Measurements from ENCODE around the gene ZNF496. TPM values are rescaled to one million over a fixed set of nuclear protein-coding genes. Genes with fewer than 3 reads are reported as not detected.
"Not testable (repeated sequence)": the region's sequence is repeated elsewhere in the genome, so short reads cannot be mapped to it uniquely, and the experiment has no call there.

ZNF496 gene
- total and polyA plus RNA-seq, 5 donors from 2014 or later: 2.0 to 6.0 (median 3.7) TPM

GRCh38 chr1:247371801-247372259 is 40.2 kb upstream of the ZNF496 start:
- H3K4me1 ChIP-seq (ENCODE audit: control insufficient read depth, insufficient read depth, low read length, poor library complexity, severe bottlenecking): peaks cover 3% of the 10 kb centered on the region
- no peaks in the 10 kb centered on the region for H3K36me3 ChIP-seq (ENCODE audit: control insufficient read depth, insufficient read depth, low read length)
- Mint-ChIP-seq H3K27me3 (peaks cover 25% of the 10 kb centered on the region), H3K36me3 (no peaks in the 10 kb centered on the region), H3K4me3 (no peak overlapping the region), H3K4me1 (peaks cover 4 to 9% (median 5%) of the 10 kb centered on the region in 4 donors), H3K9me3 (peaks cover 0 to 1% (median 0%) of the 10 kb centered on the region in 7 donors), H3K27ac (no peak overlapping the region)
- ATAC-seq (ENCODE audit: low read depth in 2 of 2) (no peak), DNase-seq (no peak)
- H3K27me3 ChIP-seq (ENCODE audit: control insufficient read depth, insufficient read depth, low read length): no peaks in the 10 kb centered on the region
- no peak overlapping the region for H3K4me3 ChIP-seq (ENCODE audit: low read depth, low read length)
- no peaks in the 10 kb centered on the region for H3K9me3 ChIP-seq (ENCODE audit: control insufficient read depth in 2 of 2, low read length in 2 of 2)
- H3K27ac ChIP-seq (ENCODE audit: insufficient read depth, low read length, poor library complexity, severe bottlenecking): no peak overlapping the region

GRCh38 chr1:247370786-247371732 is 39.4 kb upstream of the ZNF496 start:
- Mint-ChIP-seq H3K36me3 (no peaks in the 10 kb centered on the region), H3K4me1 (peaks cover 4 to 9% (median 5%) of the 10 kb centered on the region in 4 donors), H3K4me3 (no peak overlapping the region), H3K27ac (no peak overlapping the region), H3K9me3 (peaks cover 0 to 1% (median 0%) of the 10 kb centered on the region in 7 donors), H3K27me3 (peaks cover 24% of the 10 kb centered on the region)
- DNase-seq (no peak), ATAC-seq (ENCODE audit: low read depth in 2 of 2) (no peak)
- H3K4me1 ChIP-seq (ENCODE audit: control insufficient read depth, insufficient read depth, low read length, poor library complexity, severe bottlenecking): peaks cover 3% of the 10 kb centered on the region
- H3K27ac ChIP-seq (ENCODE audit: insufficient read depth, low read length, poor library complexity, severe bottlenecking): no peak overlapping the region
- no peak overlapping the region for H3K4me3 ChIP-seq (ENCODE audit: low read depth, low read length)
- H3K9me3 ChIP-seq (ENCODE audit: control insufficient read depth in 2 of 2, low read length in 2 of 2): no peaks in the 10 kb centered on the region
- H3K27me3 ChIP-seq (ENCODE audit: control insufficient read depth, insufficient read depth, low read length): no peaks in the 10 kb centered on the region
- no peaks in the 10 kb centered on the region for H3K36me3 ChIP-seq (ENCODE audit: control insufficient read depth, insufficient read depth, low read length)

- no peak overlapping the region for H3K27ac Mint-ChIP-seq
- Histone ChIP-seq H3K27ac (ENCODE audit: insufficient read depth, low read length, poor library complexity, severe bottlenecking) (no peak overlapping the region), H3K4me3 (ENCODE audit: low read depth, low read length) (no peak overlapping the region), H3K9me3 (ENCODE audit: control insufficient read depth in 2 of 2, low read length in 2 of 2) (no peaks in the 10 kb centered on the region), H3K4me1 (ENCODE audit: control insufficient read depth, insufficient read depth, low read length, poor library complexity, severe bottlenecking) (peaks cover 3% of the 10 kb centered on the region), H3K36me3 (ENCODE audit: control insufficient read depth, insufficient read depth, low read length) (no peaks in the 10 kb centered on the region), H3K27me3 (ENCODE audit: control insufficient read depth, insufficient read depth, low read length) (no peaks in the 10 kb centered on the region)
- H3K4me3 Mint-ChIP-seq: no peak overlapping the region
- peaks cover 18% of the 10 kb centered on the region for H3K27me3 Mint-ChIP-seq
- H3K9me3 Mint-ChIP-seq: peaks cover 0 to 4% (median 0%) of the 10 kb centered on the region in 7 donors
- no peaks in the 10 kb centered on the region for H3K36me3 Mint-ChIP-seq
- DNase-seq (no peak), ATAC-seq (ENCODE audit: low read depth in 2 of 2) (no peak)
- peaks cover 0 to 4% (median 2%) of the 10 kb centered on the region in 4 donors for H3K4me1 Mint-ChIP-seq
Observed at GRCh38 chr1:247368490-247369145, 37.0 kb upstream of the ZNF496 start.

GRCh38 chr1:247367786-247368422 is 36.2 kb upstream of the ZNF496 start:
- peaks cover 16% of the 10 kb centered on the region for H3K27me3 Mint-ChIP-seq
- no peaks in the 10 kb centered on the region for H3K36me3 ChIP-seq (ENCODE audit: control insufficient read depth, insufficient read depth, low read length)

GRCh38 chr1:247366926-247367645 is 35.4 kb upstream of the ZNF496 start:
- Histone ChIP-seq H3K4me3 (ENCODE audit: low read depth, low read length) (no peak overlapping the region), H3K36me3 (ENCODE audit: control insufficient read depth, insufficient read depth, low read length) (no peaks in the 10 kb centered on the region), H3K9me3 (ENCODE audit: control insufficient read depth in 2 of 2, low read length in 2 of 2) (no peaks in the 10 kb centered on the region), H3K27ac (ENCODE audit: insufficient read depth, low read length, poor library complexity, severe bottlenecking) (no peak overlapping the region), H3K27me3 (ENCODE audit: control insufficient read depth, insufficient read depth, low read length) (no peaks in the 10 kb centered on the region), H3K4me1 (ENCODE audit: control insufficient read depth, insufficient read depth, low read length, poor library complexity, severe bottlenecking) (no peaks in the 10 kb centered on the region)
- Mint-ChIP-seq H3K4me3 (no peak overlapping the region), H3K27ac (no peak overlapping the region), H3K9me3 (peaks cover 0 to 6% (median 0%) of the 10 kb centered on the region in 7 donors), H3K4me1 (peaks cover 0 to 4% (median 0%) of the 10 kb centered on the region in 4 donors), H3K27me3 (peaks cover 14% of the 10 kb centered on the region), H3K36me3 (no peaks in the 10 kb centered on the region)
- no peak for DNase-seq
- no peak for ATAC-seq (ENCODE audit: low read depth in 2 of 2)

More at GRCh38 chr1:247367786-247368422, 36.2 kb upstream of the ZNF496 start:
- H3K27me3 ChIP-seq (ENCODE audit: control insufficient read depth, insufficient read depth, low read length): no peaks in the 10 kb centered on the region
- DNase-seq (no peak), ATAC-seq (ENCODE audit: low read depth in 2 of 2) (no peak)
- Mint-ChIP-seq H3K27ac (no peak overlapping the region), H3K4me1 (peaks cover 0 to 4% (median 2%) of the 10 kb centered on the region in 4 donors), H3K4me3 (no peak overlapping the region), H3K9me3 (peaks cover 0 to 6% (median 0%) of the 10 kb centered on the region in 7 donors), H3K36me3 (no peaks in the 10 kb centered on the region)
- H3K27ac ChIP-seq (ENCODE audit: insufficient read depth, low read length, poor library complexity, severe bottlenecking): no peak overlapping the region
- no peaks in the 10 kb centered on the region for H3K9me3 ChIP-seq (ENCODE audit: control insufficient read depth in 2 of 2, low read length in 2 of 2)
- H3K4me3 ChIP-seq (ENCODE audit: low read depth, low read length): no peak overlapping the region
- peaks cover 2% of the 10 kb centered on the region for H3K4me1 ChIP-seq (ENCODE audit: control insufficient read depth, insufficient read depth, low read length, poor library complexity, severe bottlenecking)

- H3K36me3 ChIP-seq (ENCODE audit: control insufficient read depth, insufficient read depth, low read length); ATAC-seq (ENCODE audit: low read depth in 2 of 2); H3K27me3 ChIP-seq (ENCODE audit: control insufficient read depth, insufficient read depth, low read length); H3K36me3 Mint-ChIP-seq; H3K9me3 Mint-ChIP-seq; H3K4me1 ChIP-seq (ENCODE audit: control insufficient read depth, insufficient read depth, low read length, poor library complexity, severe bottlenecking); H3K27ac Mint-ChIP-seq; H3K9me3 ChIP-seq (ENCODE audit: control insufficient read depth in 2 of 2, low read length in 2 of 2); H3K4me3 ChIP-seq (ENCODE audit: low read depth, low read length); DNase-seq; H3K4me1 Mint-ChIP-seq; H3K4me3 Mint-ChIP-seq; H3K27ac ChIP-seq (ENCODE audit: insufficient read depth, low read length, poor library complexity, severe bottlenecking): not testable (repeated sequence)
- H3K27me3 Mint-ChIP-seq: peaks cover 15% of the 10 kb centered on the region
Observed at GRCh38 chr1:247366345-247366744, 34.7 kb upstream of the ZNF496 start.

GRCh38 chr1:247365023-247365422 is 33.4 kb upstream of the ZNF496 start:
- H3K27me3 ChIP-seq (ENCODE audit: control insufficient read depth, insufficient read depth, low read length): no peaks in the 10 kb centered on the region
- no peaks in the 10 kb centered on the region for H3K4me1 Mint-ChIP-seq
- no peak overlapping the region for H3K4me3 Mint-ChIP-seq
- H3K4me3 ChIP-seq (ENCODE audit: low read depth, low read length): no peak overlapping the region
- no peak overlapping the region for H3K27ac Mint-ChIP-seq
- ATAC-seq (ENCODE audit: low read depth in 2 of 2): no peak
- DNase-seq: no peak
- H3K4me1 ChIP-seq (ENCODE audit: control insufficient read depth, insufficient read depth, low read length, poor library complexity, severe bottlenecking): no peaks in the 10 kb centered on the region
- no peaks in the 10 kb centered on the region for H3K36me3 ChIP-seq (ENCODE audit: control insufficient read depth, insufficient read depth, low read length)
- peaks cover 15% of the 10 kb centered on the region for H3K27me3 Mint-ChIP-seq
- peaks cover 0 to 6% (median 0%) of the 10 kb centered on the region in 7 donors for H3K9me3 Mint-ChIP-seq
- H3K9me3 ChIP-seq (ENCODE audit: control insufficient read depth in 2 of 2, low read length in 2 of 2): no peaks in the 10 kb centered on the region
- no peak overlapping the region for H3K27ac ChIP-seq (ENCODE audit: insufficient read depth, low read length, poor library complexity, severe bottlenecking)
- H3K36me3 Mint-ChIP-seq: no peaks in the 10 kb centered on the region
